Hepatocyte (in vitro differentiated cells): ENCODE data around the gene ABCA1.

Source experiments
- CTCF ChIP-seq: fragments of 200-600 bp; sonication (generic); IDR thresholded peaks from 2 replicates; pipeline ENCODE4 v1.5.1; 2016; ENCODE audit warnings: antibody characterized with exemption, mild to moderate bottlenecking; ENCODE audit not compliant: poor library complexity
- EZH2phosphoT487 ChIP-seq: fragments of 200-600 bp; sonication (generic); IDR thresholded peaks from one replicate; pipeline ENCODE4 v1.6.1; 2018; ENCODE audit warnings: antibody characterized with exemption, mild to moderate bottlenecking, low read depth, moderate library complexity; ENCODE audit not compliant: unreplicated experiment, severe bottlenecking

GRCh38 chr9:104971511-104971910, 43.6 kb upstream of the ABCA1 start:
- TF ChIP-seq CTCF = no peak
- TF ChIP-seq EZH2phosphoT487 = no peak
